SHP77 (cell line): ENCODE measurements around the gene DIP2C.
"Not testable (repeated sequence)": the region's sequence is repeated elsewhere in the genome, so short reads cannot be mapped to it uniquely, and the experiment has no call there.

Experiments
- DNase-seq, 2 experiments: peaks; one replicate each; lab custom pipeline; 2025; lab: John Stamatoyannopoulos, UW

The DIP2C gene

GRCh38 chr10:354901-355617 lies 334.4 kb downstream of the DIP2C start:
- DNase-seq: no peak

GRCh38 chr10:352476-353235 lies 336.8 kb downstream of the DIP2C start:
- no peak for DNase-seq

GRCh38 chr10:351770-352334 lies 337.6 kb downstream of the DIP2C start:
- DNase-seq: no peak

- no peak for DNase-seq
Measured at GRCh38 chr10:350981-351501, 338.4 kb downstream of the DIP2C start.

DNA sequence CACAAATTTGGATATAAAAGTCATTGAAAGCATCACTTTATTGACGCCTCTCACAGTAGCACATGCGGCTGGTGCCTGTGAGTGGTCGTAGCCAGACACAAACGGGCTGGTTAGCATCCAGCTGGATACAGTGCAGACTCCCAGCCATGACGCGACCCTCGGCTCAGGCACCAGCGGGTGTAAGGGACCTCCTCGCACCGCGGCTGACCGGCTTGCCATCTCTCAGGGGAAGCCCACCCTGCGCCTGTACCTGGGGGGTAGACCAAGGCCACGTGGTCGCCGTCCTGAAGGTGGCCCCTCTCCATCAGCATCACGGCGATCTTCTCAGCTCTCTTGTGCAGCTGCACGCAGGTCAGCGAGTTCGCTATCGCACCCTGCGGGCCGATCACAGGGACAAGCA lies 340.4 kb downstream of the DIP2C start:
- no peak for DNase-seq

- DNase-seq: no peak
Measured at GRCh38 chr10:348456-348855, 341.0 kb downstream of the DIP2C start.

DNA sequence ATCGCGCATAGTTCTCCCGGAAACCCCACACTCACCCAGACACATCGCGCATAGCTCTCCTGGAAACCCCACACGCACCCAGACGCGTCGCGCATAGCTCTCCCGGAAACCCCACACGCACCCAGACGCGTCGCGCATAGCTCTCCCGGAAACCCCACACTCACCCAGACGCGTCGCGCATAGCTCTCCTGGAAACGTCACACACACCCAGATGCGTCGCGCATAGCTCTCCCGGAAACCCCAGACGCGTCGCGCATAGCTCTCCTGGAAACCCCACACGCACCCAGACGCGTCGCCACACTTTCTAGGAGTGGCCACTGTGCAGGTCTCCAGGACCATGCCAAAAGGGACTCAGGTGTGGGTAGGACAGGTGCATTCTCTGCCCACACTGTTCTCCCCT lies 341.7 kb downstream of the DIP2C start:
- DNase-seq: not testable (repeated sequence)

DNA sequence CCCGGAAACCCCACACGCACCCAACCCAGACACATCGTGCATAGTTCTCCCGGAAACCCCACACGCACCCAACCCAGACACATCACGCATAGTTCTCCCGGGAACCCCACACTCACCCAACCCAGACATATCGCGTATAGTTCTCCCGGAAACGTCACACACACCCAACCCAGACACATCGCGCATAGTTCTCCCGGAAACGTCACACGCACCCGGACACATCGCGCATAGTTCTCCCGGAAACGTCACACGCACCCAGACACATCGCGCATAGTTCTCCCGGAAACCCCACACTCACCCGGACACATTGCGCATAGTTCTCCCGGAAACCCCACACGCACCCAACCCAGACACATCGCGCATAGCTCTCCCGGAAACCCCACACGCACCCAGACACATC lies 342.3 kb downstream of the DIP2C start:
- DNase-seq: not testable (repeated sequence)

- DNase-seq: no peak
Measured at GRCh38 chr10:344582-345200, 344.8 kb downstream of the DIP2C start.

GRCh38 chr10:343231-344220 lies 345.9 kb downstream of the DIP2C start:
- DNase-seq: no peak

GRCh38 chr10:341081-341740 lies 348.3 kb downstream of the DIP2C start:
- no peak for DNase-seq

- DNase-seq: no peak
Measured at GRCh38 chr10:340646-341045, 348.8 kb downstream of the DIP2C start.

DNA sequence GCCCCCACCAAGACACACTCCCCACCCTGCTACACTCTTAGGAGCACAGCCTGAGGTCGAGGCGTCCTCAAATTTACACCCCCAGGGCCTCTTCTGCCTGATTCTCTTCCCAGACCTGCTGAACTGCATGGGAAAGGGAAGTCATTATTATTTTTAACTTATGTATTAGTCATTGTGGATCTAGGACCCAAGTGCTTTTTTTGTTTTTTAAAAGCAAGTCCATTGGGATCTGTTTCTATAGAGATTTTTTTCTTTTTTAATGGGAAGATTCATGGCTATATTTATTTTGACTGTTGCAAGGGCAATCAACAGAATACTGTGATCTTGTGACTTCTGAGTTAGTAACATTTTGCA lies 350.5 kb downstream of the DIP2C start:
- no peak for DNase-seq

DNA sequence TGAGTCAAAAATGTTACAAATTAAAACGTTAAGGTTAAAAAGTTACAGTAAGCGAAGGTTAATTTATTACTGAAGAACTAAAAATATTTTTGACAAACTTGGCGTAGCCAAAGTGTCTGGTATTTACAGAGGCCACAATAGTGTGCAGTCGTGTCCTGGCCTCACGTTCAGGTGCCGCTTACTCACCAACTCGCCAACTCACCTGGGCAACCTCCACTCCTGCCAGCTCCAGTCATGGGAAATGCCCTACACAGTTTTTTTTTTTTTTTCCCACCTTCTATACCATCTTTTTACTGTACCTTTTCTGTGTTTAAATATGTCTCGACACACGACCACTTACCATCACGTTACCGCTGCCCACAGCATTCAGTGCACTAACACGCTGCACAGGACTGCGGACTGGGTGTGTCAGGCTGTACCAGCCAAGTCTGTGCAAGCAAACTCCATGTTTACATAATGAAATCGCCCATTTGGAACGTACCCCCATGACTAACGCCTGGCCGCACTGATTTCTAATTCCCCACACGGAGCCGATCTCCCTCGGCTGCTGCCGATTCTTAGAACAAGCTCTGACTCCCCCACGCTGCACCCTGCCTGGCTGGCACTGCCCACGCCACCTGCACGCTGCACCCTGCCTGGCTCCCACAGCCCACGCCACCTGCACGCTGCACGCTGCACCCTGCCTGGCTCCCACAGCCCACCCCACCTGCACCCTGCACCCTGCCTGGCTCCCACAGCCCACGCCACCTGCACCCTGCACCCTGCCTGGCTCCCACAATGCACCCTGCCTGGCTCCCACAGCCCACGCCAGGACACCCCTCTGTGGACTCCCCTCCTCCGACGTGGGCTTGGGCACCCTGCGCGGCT lies 351.1 kb downstream of the DIP2C start:
- DNase-seq: no peak

- no peak for DNase-seq
Measured at GRCh38 chr10:336247-336646, 353.2 kb downstream of the DIP2C start.

GRCh38 chr10:335151-335800 lies 354.2 kb downstream of the DIP2C start:
- no peak for DNase-seq

GRCh38 chr10:331186-331585 lies 358.3 kb downstream of the DIP2C start:
- DNase-seq: no peak

- no peak for DNase-seq
Measured at GRCh38 chr10:329361-330099, 359.9 kb downstream of the DIP2C start.
